ENCODE results near the gene PTGDR2. TPM values are rescaled to one million over a fixed set of nuclear protein-coding genes. Genes with fewer than 3 reads are reported as not detected.

The PTGDR2 gene
- total and polyA plus RNA-seq, 8 donors = 0.09 to 5.7 (median 0.43) TPM

- 63 to 65% methylated on average over 7 of the region's 7 CpGs for WGBS, 2 donors
- intact Hi-C loops (cut with DNase I) = no loop called here
- H3K4me3 ChIP-seq = no peak overlapping the region
- H3K36me3 ChIP-seq = no peaks in the 10 kb centered on the region
- ATAC-seq (no peak), FAIRE-seq (no peak), DNase-seq (peak in 1 of 6 donors; percentile 4)
- no peak for TF ChIP-seq CTCF (IDR thresholded peaks at IDR 0.05)
- H3K9me3 ChIP-seq = no peaks in the 10 kb centered on the region
- no peaks in the 10 kb centered on the region for H3K27me3 ChIP-seq
- no peaks in the 10 kb centered on the region for H3K4me1 ChIP-seq
- no peak overlapping the region for H3K27ac ChIP-seq
Observed at GRCh38 chr11:60860943-60861342, 5.2 kb upstream of the PTGDR2 start.

GRCh38 chr11:60859616-60860250, 4.0 kb upstream of the PTGDR2 start:
- 82 to 85% methylated on average over 15 of the region's 15 CpGs for WGBS, 2 donors
- Histone ChIP-seq H3K27ac (no peak overlapping the region), H3K4me1 (no peaks in the 10 kb centered on the region), H3K36me3 (no peaks in the 10 kb centered on the region), H3K4me3 (no peak overlapping the region), H3K9me3 (no peaks in the 10 kb centered on the region), H3K27me3 (no peaks in the 10 kb centered on the region)
- ATAC-seq (no peak), FAIRE-seq (no peak), DNase-seq (peak in 1 of 6 donors; percentile 2)
- TF ChIP-seq CTCF (IDR thresholded peaks at IDR 0.05) = no peak
- intact Hi-C loops (cut with DNase I) = no loop called here

- WGBS, 2 donors = 75 to 86% methylated on average over 4 of the region's 4 CpGs
- DNase-seq = no peak
- Histone ChIP-seq H3K27me3 (no peaks in the 10 kb centered on the region), H3K36me3 (no peaks in the 10 kb centered on the region), H3K4me3 (no peak overlapping the region), H3K27ac (no peak overlapping the region), H3K4me1 (no peaks in the 10 kb centered on the region), H3K9me3 (no peaks in the 10 kb centered on the region)
- TF ChIP-seq CTCF (IDR thresholded peaks at IDR 0.05) = no peak
- ATAC-seq = no peak
- FAIRE-seq = no peak
- intact Hi-C loops (cut with DNase I) = no loop called here
Observed at GRCh38 chr11:60858731-60859464, 3.1 kb upstream of the PTGDR2 start.

- no peaks in the 10 kb centered on the region for H3K27me3 ChIP-seq
- no peak for DNase-seq
- no peaks in the 10 kb centered on the region for H3K4me1 ChIP-seq
- no peaks in the 10 kb centered on the region for H3K9me3 ChIP-seq
- no peak for ATAC-seq
- no peaks in the 10 kb centered on the region for H3K36me3 ChIP-seq
- WGBS, 2 donors = 82 to 85% methylated on average over 8 of the region's 8 CpGs
- TF ChIP-seq CTCF (IDR thresholded peaks at IDR 0.05) = no peak
- H3K27ac ChIP-seq = no peak overlapping the region
- FAIRE-seq = no peak
- no peak overlapping the region for H3K4me3 ChIP-seq
- intact Hi-C loops (cut with DNase I) = no loop called here
Observed at GRCh38 chr11:60858236-60858635, 2.5 kb upstream of the PTGDR2 start.
